GM12873 (cell line): ENCODE measurements around the gene IQCM.

Experiments used
- CTCF ChIP-seq: IDR thresholded peaks from 2 replicates; pipeline ENCODE4 v1.5.1; 2012; ENCODE audit warnings: low read depth, mild to moderate bottlenecking, moderate library complexity, low read length, control low read depth; ENCODE audit not compliant: insufficient read depth; ENCODE audit errors: missing control alignments

IQCM gene

GRCh38 chr4:149701435-149702156 lies 114.0 kb downstream of the IQCM start:
- TF ChIP-seq CTCF = no peak

- no peak for TF ChIP-seq CTCF
Observed at GRCh38 chr4:149700272-149700671, 115.4 kb downstream of the IQCM start.

GRCh38 chr4:149699642-149700041 lies 116.0 kb downstream of the IQCM start:
- TF ChIP-seq CTCF = no peak

GRCh38 chr4:149690726-149691125 lies 124.9 kb downstream of the IQCM start:
- TF ChIP-seq CTCF = peak; percentile 27

- no peak for TF ChIP-seq CTCF
Observed at GRCh38 chr4:149684516-149684915, 131.1 kb downstream of the IQCM start.

GRCh38 chr4:149676076-149676475 lies 139.6 kb downstream of the IQCM start:
- no peak for TF ChIP-seq CTCF

- TF ChIP-seq CTCF = no peak
Observed at GRCh38 chr4:149645790-149646189, 169.9 kb downstream of the IQCM start.
